Suprapubic skin (tissue), 4 donors: ENCODE measurements around the gene CACNA2D2. TPM values are rescaled to one million over a fixed set of nuclear protein-coding genes. Genes with fewer than 3 reads are reported as not detected.

Experiments
- DNase-seq, 2 donors: peaks; one replicate each; pipeline ENCODE4 v3.0.0-alpha.2; 2019; ENCODE audit warnings: low spot score in 2 of 2
- H3K27ac ChIP-seq: fragments of 200-600 bp; sonication (generic); one replicate; pipeline ENCODE4 v1.5.1; 2019
- H3K27me3 ChIP-seq: fragments of 200-600 bp; sonication (generic); one replicate; pipeline ENCODE4 v1.5.1; 2019
- H3K36me3 ChIP-seq: fragments of 200-600 bp; sonication (generic); one replicate; pipeline ENCODE4 v1.5.1; 2019
- H3K4me1 ChIP-seq: fragments of 200-600 bp; sonication (generic); one replicate; pipeline ENCODE4 v1.5.1; 2019
- H3K4me3 ChIP-seq: fragments of 200-600 bp; sonication (generic); one replicate; pipeline ENCODE4 v1.5.1; 2019; ENCODE audit warnings: mild to moderate bottlenecking
- H3K9me3 ChIP-seq: fragments of 200-600 bp; sonication (generic); one replicate; pipeline ENCODE4 v1.5.1; 2019
- CTCF ChIP-seq, 2 donors: fragments of 200-600 bp in 1 of 2; fragments of 450-650 bp in 1 of 2; sonication (generic) in 1 of 2; IDR thresholded peaks; one replicate each; pipeline ENCODE4 v1.5.1; 2016 to 2019; ENCODE audit warnings: antibody characterized with exemption in 2 of 2, mild to moderate bottlenecking in 1 of 2, moderate library complexity in 1 of 2
- EP300 ChIP-seq: sonication (generic); formaldehyde crosslinking; IDR thresholded peaks from one replicate; pipeline ENCODE4 v1.6.1; 2017; ENCODE audit warnings: antibody characterized with exemption
- POLR2A ChIP-seq, 2 donors: fragments of 450-650 bp; IDR thresholded peaks; one replicate each; pipeline ENCODE4 v1.6.1; 2017; ENCODE audit warnings: antibody characterized with exemption in 2 of 2, mild to moderate bottlenecking in 2 of 2, moderate library complexity in 2 of 2
- POLR2AphosphoS5 ChIP-seq, 3 donors: sonication (generic); formaldehyde crosslinking; IDR thresholded peaks; one replicate each; pipeline ENCODE4 v1.6.1; 2017; ENCODE audit warnings: antibody characterized with exemption in 3 of 3
- WGBS: methylation state at CpG from one replicate; pipeline ENCODE4 v1.1.5; 2018; 5-methylcytosine and 5-hydroxymethylcytosine counted together
- total RNA-seq, 4 donors: library from RNA; depleted of rRNA; stranded (reverse); fragments of >200 nt; gene quantifications; one replicate each; pipeline ENCODE4 v1.1.0, GENCODE V29; 2016

The CACNA2D2 gene
- total RNA-seq, 4 donors from 2014 or later: 1.4 to 5.6 (median 1.7) TPM

- no peak for TF ChIP-seq POLR2AphosphoS5 (IDR thresholded peaks at IDR 0.05)
- no peak for TF ChIP-seq CTCF (IDR thresholded peaks at IDR 0.05)
- no peak for TF ChIP-seq EP300
- no peak for TF ChIP-seq POLR2A (IDR thresholded peaks at IDR 0.05)
- Histone ChIP-seq H3K4me1 (peaks cover 10% of the 10 kb centered on the region), H3K27me3 (peaks cover 4% of the 10 kb centered on the region), H3K27ac (no peak overlapping the region), H3K9me3 (no peaks in the 10 kb centered on the region), H3K4me3 (no peak overlapping the region), H3K36me3 (no peaks in the 10 kb centered on the region)
- WGBS: 82% methylated on average over 9 of the region's 9 CpGs
- no peak for DNase-seq
These were observed 28.8 kb upstream of the CACNA2D2 start for GRCh38 chr3:50532062-50532705.

- Histone ChIP-seq H3K27ac (no peak overlapping the region), H3K9me3 (no peaks in the 10 kb centered on the region), H3K4me3 (no peak overlapping the region), H3K27me3 (peaks cover 4% of the 10 kb centered on the region), H3K4me1 (peaks cover 10% of the 10 kb centered on the region), H3K36me3 (no peaks in the 10 kb centered on the region)
- no peak for TF ChIP-seq EP300
- no peak for TF ChIP-seq POLR2AphosphoS5 (IDR thresholded peaks at IDR 0.05)
- TF ChIP-seq POLR2A (IDR thresholded peaks at IDR 0.05): no peak
- 89% methylated on average over 4 of the region's 4 CpGs for WGBS
- no peak for DNase-seq
These were observed 27.8 kb upstream of the CACNA2D2 start for GRCh38 chr3:50531201-50531600.

- peak overlapping the region; percentile 25 for H3K4me3 ChIP-seq
- peaks cover 10% of the 10 kb centered on the region for H3K4me1 ChIP-seq
- TF ChIP-seq POLR2AphosphoS5 (IDR thresholded peaks at IDR 0.05) (no peak), POLR2A (IDR thresholded peaks at IDR 0.05) (no peak), EP300 (no peak), CTCF (IDR thresholded peaks at IDR 0.05) (no peak)
- no peak for DNase-seq
- no peak overlapping the region for H3K27ac ChIP-seq
- peaks cover 4% of the 10 kb centered on the region for H3K27me3 ChIP-seq
- no peaks in the 10 kb centered on the region for H3K9me3 ChIP-seq
- H3K36me3 ChIP-seq: no peaks in the 10 kb centered on the region
- WGBS: 14% methylated on average over 43 of the region's 48 CpGs
These were observed 26.9 kb upstream of the CACNA2D2 start for GRCh38 chr3:50530001-50530970.

GRCh38 chr3:50525987-50526386 is 22.6 kb upstream of the CACNA2D2 start:
- no peaks in the 10 kb centered on the region for H3K36me3 ChIP-seq
- TF ChIP-seq CTCF (IDR thresholded peaks at IDR 0.05): no peak
- no peak for TF ChIP-seq EP300
- no peak for TF ChIP-seq POLR2AphosphoS5 (IDR thresholded peaks at IDR 0.05)
- no peak for TF ChIP-seq POLR2A (IDR thresholded peaks at IDR 0.05)
- WGBS: 37% methylated on average over 6 of the region's 6 CpGs
- no peak for DNase-seq
- peaks cover 4% of the 10 kb centered on the region for H3K27me3 ChIP-seq
- peaks cover 10% of the 10 kb centered on the region for H3K4me1 ChIP-seq
- H3K4me3 ChIP-seq: no peak overlapping the region
- no peak overlapping the region for H3K27ac ChIP-seq
- no peaks in the 10 kb centered on the region for H3K9me3 ChIP-seq

GRCh38 chr3:50525191-50525910 is 21.9 kb upstream of the CACNA2D2 start:
- H3K9me3 ChIP-seq: no peaks in the 10 kb centered on the region
- no peak overlapping the region for H3K4me3 ChIP-seq
- H3K27me3 ChIP-seq: peaks cover 4% of the 10 kb centered on the region
- TF ChIP-seq EP300 (no peak), POLR2A (IDR thresholded peaks at IDR 0.05) (no peak), POLR2AphosphoS5 (IDR thresholded peaks at IDR 0.05) (no peak), CTCF (IDR thresholded peaks at IDR 0.05) (no peak)
- DNase-seq: no peak
- peaks cover 8% of the 10 kb centered on the region for H3K4me1 ChIP-seq
- WGBS: 81% methylated on average over 5 of the region's 9 CpGs
- no peaks in the 10 kb centered on the region for H3K36me3 ChIP-seq
- H3K27ac ChIP-seq: no peak overlapping the region
